ENCODE measurements around the gene TBC1D10B.
A peak's percentile ranks its signal among the peaks of the same experiment; 100 is the strongest.
"Not testable (repeated sequence)": the region's sequence is repeated elsewhere in the genome, so short reads cannot be mapped to it uniquely, and the experiment has no call there.

Gene TBC1D10B

GRCh38 chr16:30335598-30336474 is 34.5 kb downstream of the TBC1D10B start:
- ATAC-seq (ENCODE audit: insufficient read depth, low read depth), result no peak
- Histone ChIP-seq H3K27me3 (ENCODE audit: insufficient read depth, low read length, poor library complexity) (no peaks in the 10 kb centered on the region), H3K4me1 (ENCODE audit: insufficient read depth, low read length) (peaks cover 26% of the 10 kb centered on the region), H3K4me2 (ENCODE audit: insufficient read depth, low read length) (peak overlapping the region; percentile 71), H3K4me3 (ENCODE audit: low read depth in 1 of 2, low read length in 2 of 2) (peak overlapping the region; percentile 63 to 83; a peak in 3 of 4 replicates), H3K79me2 (ENCODE audit: insufficient read depth, low read length) (peaks cover 27% of the 10 kb centered on the region), H3K27ac (ENCODE audit: low read length) (peak overlapping the region; percentile 55), H3K9me3 (ENCODE audit: insufficient read depth, low read length, severe bottlenecking) (no peaks in the 10 kb centered on the region), H3K9ac (ENCODE audit: low read depth, low read length) (peak overlapping the region; percentile 72), H3K36me3 (ENCODE audit: insufficient read depth, low read length) (no peaks in the 10 kb centered on the region), H2AFZ (ENCODE audit: low read depth, low read length) (peak overlapping the region; percentile 70), H4K20me1 (ENCODE audit: insufficient read depth, low read length) (no peaks in the 10 kb centered on the region)
- TF ChIP-seq CTCF (IDR thresholded peaks at IDR 0.05; ENCODE audit: borderline replicate concordance, extremely low read depth, low read length, poor library complexity, severe bottlenecking), result no peak
- no peak for TF ChIP-seq EZH2 (IDR thresholded peaks at IDR 0.05; ENCODE audit: borderline replicate concordance, low read depth, low read length, severe bottlenecking)
- DNase-seq, result peak; percentile 42

- H3K9ac ChIP-seq (ENCODE audit: low read depth, low read length), result peak overlapping the region; percentile 72
- peak overlapping the region; percentile 83 for H2AFZ ChIP-seq (ENCODE audit: low read depth, low read length)
- peak overlapping the region; percentile 87 for H3K27ac ChIP-seq (ENCODE audit: low read length)
- H3K4me1 ChIP-seq (ENCODE audit: insufficient read depth, low read length), result peaks cover 21% of the 10 kb centered on the region
- H3K36me3 ChIP-seq (ENCODE audit: insufficient read depth, low read length); H4K20me1 ChIP-seq (ENCODE audit: insufficient read depth, low read length); H3K27me3 ChIP-seq (ENCODE audit: insufficient read depth, low read length, poor library complexity); H3K9me3 ChIP-seq (ENCODE audit: insufficient read depth, low read length, severe bottlenecking): not testable (repeated sequence)
- peaks cover 34% of the 10 kb centered on the region for H3K79me2 ChIP-seq (ENCODE audit: insufficient read depth, low read length)
- H3K4me2 ChIP-seq (ENCODE audit: insufficient read depth, low read length), result peak overlapping the region; percentile 71
- peak overlapping the region; percentile 63 to 83; a peak in 3 of 4 replicates for H3K4me3 ChIP-seq (ENCODE audit: low read depth in 1 of 2, low read length in 2 of 2)
- ATAC-seq (ENCODE audit: insufficient read depth, low read depth) (peak; percentile 81), DNase-seq (peak; percentile 86)
Measured at GRCh38 chr16:30335028-30335597, 35.2 kb downstream of the TBC1D10B start.

GRCh38 chr16:30334473-30334989 is 35.8 kb downstream of the TBC1D10B start:
- H3K36me3 ChIP-seq (ENCODE audit: insufficient read depth, low read length); H3K27ac ChIP-seq (ENCODE audit: low read length); H2AFZ ChIP-seq (ENCODE audit: low read depth, low read length); H3K27me3 ChIP-seq (ENCODE audit: insufficient read depth, low read length, poor library complexity); H3K9me3 ChIP-seq (ENCODE audit: insufficient read depth, low read length, severe bottlenecking); H4K20me1 ChIP-seq (ENCODE audit: insufficient read depth, low read length): not testable (repeated sequence)
- Histone ChIP-seq H3K79me2 (ENCODE audit: insufficient read depth, low read length) (peaks cover 35% of the 10 kb centered on the region), H3K4me1 (ENCODE audit: insufficient read depth, low read length) (peaks cover 15% of the 10 kb centered on the region), H3K4me3 (ENCODE audit: low read depth in 1 of 2, low read length in 2 of 2) (peak overlapping the region; percentile 63 to 83; a peak in 3 of 4 replicates), H3K4me2 (ENCODE audit: insufficient read depth, low read length) (peak overlapping the region; percentile 71), H3K9ac (ENCODE audit: low read depth, low read length) (peak overlapping the region; percentile 72)
- peak; percentile 88 for DNase-seq
- ATAC-seq (ENCODE audit: insufficient read depth, low read depth), result peak; percentile 93

- H3K36me3 ChIP-seq (ENCODE audit: insufficient read depth, low read length); DNase-seq; H2AFZ ChIP-seq (ENCODE audit: low read depth, low read length); H3K9ac ChIP-seq (ENCODE audit: low read depth, low read length); H4K20me1 ChIP-seq (ENCODE audit: insufficient read depth, low read length); ATAC-seq (ENCODE audit: insufficient read depth, low read depth); H3K4me2 ChIP-seq (ENCODE audit: insufficient read depth, low read length); H3K27me3 ChIP-seq (ENCODE audit: insufficient read depth, low read length, poor library complexity); H3K9me3 ChIP-seq (ENCODE audit: insufficient read depth, low read length, severe bottlenecking); H3K27ac ChIP-seq (ENCODE audit: low read length); H3K4me3 ChIP-seq (ENCODE audit: low read depth in 1 of 2, low read length in 2 of 2); H3K4me1 ChIP-seq (ENCODE audit: insufficient read depth, low read length): not testable (repeated sequence)
- H3K79me2 ChIP-seq (ENCODE audit: insufficient read depth, low read length), result peaks cover 51% of the 10 kb centered on the region
Measured at GRCh38 chr16:30324220-30324619, 46.1 kb downstream of the TBC1D10B start.

- H4K20me1 ChIP-seq (ENCODE audit: insufficient read depth, low read length); DNase-seq; H3K9me3 ChIP-seq (ENCODE audit: insufficient read depth, low read length, severe bottlenecking); H3K27me3 ChIP-seq (ENCODE audit: insufficient read depth, low read length, poor library complexity); H3K4me3 ChIP-seq (ENCODE audit: low read depth in 1 of 2, low read length in 2 of 2); H3K9ac ChIP-seq (ENCODE audit: low read depth, low read length); ATAC-seq (ENCODE audit: insufficient read depth, low read depth); H3K4me1 ChIP-seq (ENCODE audit: insufficient read depth, low read length); H3K27ac ChIP-seq (ENCODE audit: low read length); H2AFZ ChIP-seq (ENCODE audit: low read depth, low read length); H3K36me3 ChIP-seq (ENCODE audit: insufficient read depth, low read length); H3K4me2 ChIP-seq (ENCODE audit: insufficient read depth, low read length): not testable (repeated sequence)
- peaks cover 45% of the 10 kb centered on the region for H3K79me2 ChIP-seq (ENCODE audit: insufficient read depth, low read length)
Measured at GRCh38 chr16:30318647-30319046, 51.6 kb downstream of the TBC1D10B start.

- peaks cover 24% of the 10 kb centered on the region for H3K79me2 ChIP-seq (ENCODE audit: insufficient read depth, low read length)
Measured at GRCh38 chr16:30310937-30311336, 59.4 kb downstream of the TBC1D10B start.

GRCh38 chr16:30309255-30309654 is 61.0 kb downstream of the TBC1D10B start:
- not testable (repeated sequence) for DNase-seq; H2AFZ ChIP-seq (ENCODE audit: low read depth, low read length); H3K27me3 ChIP-seq (ENCODE audit: insufficient read depth, low read length, poor library complexity); H3K9me3 ChIP-seq (ENCODE audit: insufficient read depth, low read length, severe bottlenecking); ATAC-seq (ENCODE audit: insufficient read depth, low read depth); H3K4me3 ChIP-seq (ENCODE audit: low read depth in 1 of 2, low read length in 2 of 2); H3K9ac ChIP-seq (ENCODE audit: low read depth, low read length); H4K20me1 ChIP-seq (ENCODE audit: insufficient read depth, low read length); H3K36me3 ChIP-seq (ENCODE audit: insufficient read depth, low read length)
- H3K4me1 ChIP-seq (ENCODE audit: insufficient read depth, low read length), result peaks cover 14% of the 10 kb centered on the region
- H3K4me2 ChIP-seq (ENCODE audit: insufficient read depth, low read length), result peak overlapping the region; percentile 29; the same call in 1 of the 2 replicates
- peaks cover 15% of the 10 kb centered on the region; the same call in 1 of the 2 replicates for H3K79me2 ChIP-seq (ENCODE audit: insufficient read depth, low read length)
- peak overlapping the region; percentile 59; the same call in 1 of the 2 replicates for H3K27ac ChIP-seq (ENCODE audit: low read length)

More at GRCh38 chr16:30310937-30311336, 59.4 kb downstream of the TBC1D10B start:
- peaks cover 14% of the 10 kb centered on the region for H3K4me1 ChIP-seq (ENCODE audit: insufficient read depth, low read length)
- not testable (repeated sequence) for ATAC-seq (ENCODE audit: insufficient read depth, low read depth); H4K20me1 ChIP-seq (ENCODE audit: insufficient read depth, low read length); H3K27ac ChIP-seq (ENCODE audit: low read length); H3K9ac ChIP-seq (ENCODE audit: low read depth, low read length); H2AFZ ChIP-seq (ENCODE audit: low read depth, low read length); DNase-seq; H3K36me3 ChIP-seq (ENCODE audit: insufficient read depth, low read length); H3K4me3 ChIP-seq (ENCODE audit: low read depth in 1 of 2, low read length in 2 of 2); H3K27me3 ChIP-seq (ENCODE audit: insufficient read depth, low read length, poor library complexity); H3K4me2 ChIP-seq (ENCODE audit: insufficient read depth, low read length); H3K9me3 ChIP-seq (ENCODE audit: insufficient read depth, low read length, severe bottlenecking)
